ENCODE measurements around the gene AP1B1. TPM values are rescaled to one million over a fixed set of nuclear protein-coding genes. Genes with fewer than 3 reads are reported as not detected.

Gene AP1B1
- total RNA-seq, 3 donors from 2014 or later, result 55.7 to 58.7 (median 58.2) TPM

DNA sequence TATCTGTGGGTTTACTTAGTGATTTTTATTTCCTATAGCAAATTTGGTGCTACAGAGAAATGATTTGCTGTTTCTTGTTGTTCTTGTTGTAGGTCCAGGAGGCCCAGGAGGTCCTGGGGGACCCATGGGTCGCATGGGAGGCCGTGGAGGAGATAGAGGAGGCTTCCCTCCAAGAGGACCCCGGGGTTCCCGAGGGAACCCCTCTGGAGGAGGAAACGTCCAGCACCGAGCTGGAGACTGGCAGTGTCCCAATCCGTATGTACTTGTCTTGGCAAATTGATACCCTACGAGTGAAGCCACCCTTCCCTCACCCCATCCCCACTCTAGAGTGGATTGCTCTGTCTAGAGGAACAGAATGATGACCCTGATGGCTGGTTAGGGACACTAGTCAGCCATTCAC, 89.7 kb downstream of the AP1B1 start:
- intact Hi-C loops (cut with DNase I; ENCODE audit: low total_unique reads), result no loop called here
- H3K4me3 ChIP-seq, result no peak overlapping the region
- no peak overlapping the region for H3K27ac ChIP-seq
- DNase-seq (ENCODE audit: low spot score in 2 of 2), result peak in 1 of 2 donors; percentile 2
- H3K9me3 ChIP-seq, result no peaks in the 10 kb centered on the region
- H3K4me1 ChIP-seq, result peaks cover 5 to 7% of the 10 kb centered on the region in 2 donors
- no peaks in the 10 kb centered on the region for H3K27me3 ChIP-seq
- TF ChIP-seq POLR2AphosphoS5 (IDR thresholded peaks at IDR 0.05), result no peak
- TF ChIP-seq, protein P1, sequence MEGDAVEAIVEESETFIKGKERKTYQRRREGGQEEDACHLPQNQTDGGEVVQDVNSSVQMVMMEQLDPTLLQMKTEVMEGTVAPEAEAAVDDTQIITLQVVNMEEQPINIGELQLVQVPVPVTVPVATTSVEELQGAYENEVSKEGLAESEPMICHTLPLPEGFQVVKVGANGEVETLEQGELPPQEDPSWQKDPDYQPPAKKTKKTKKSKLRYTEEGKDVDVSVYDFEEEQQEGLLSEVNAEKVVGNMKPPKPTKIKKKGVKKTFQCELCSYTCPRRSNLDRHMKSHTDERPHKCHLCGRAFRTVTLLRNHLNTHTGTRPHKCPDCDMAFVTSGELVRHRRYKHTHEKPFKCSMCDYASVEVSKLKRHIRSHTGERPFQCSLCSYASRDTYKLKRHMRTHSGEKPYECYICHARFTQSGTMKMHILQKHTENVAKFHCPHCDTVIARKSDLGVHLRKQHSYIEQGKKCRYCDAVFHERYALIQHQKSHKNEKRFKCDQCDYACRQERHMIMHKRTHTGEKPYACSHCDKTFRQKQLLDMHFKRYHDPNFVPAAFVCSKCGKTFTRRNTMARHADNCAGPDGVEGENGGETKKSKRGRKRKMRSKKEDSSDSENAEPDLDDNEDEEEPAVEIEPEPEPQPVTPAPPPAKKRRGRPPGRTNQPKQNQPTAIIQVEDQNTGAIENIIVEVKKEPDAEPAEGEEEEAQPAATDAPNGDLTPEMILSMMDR (IDR thresholded peaks at IDR 0.05), result no peak
- no peak for TF ChIP-seq POLR2A (IDR thresholded peaks at IDR 0.05)
- H3K36me3 ChIP-seq, result peaks cover 28% of the 10 kb centered on the region

DNA sequence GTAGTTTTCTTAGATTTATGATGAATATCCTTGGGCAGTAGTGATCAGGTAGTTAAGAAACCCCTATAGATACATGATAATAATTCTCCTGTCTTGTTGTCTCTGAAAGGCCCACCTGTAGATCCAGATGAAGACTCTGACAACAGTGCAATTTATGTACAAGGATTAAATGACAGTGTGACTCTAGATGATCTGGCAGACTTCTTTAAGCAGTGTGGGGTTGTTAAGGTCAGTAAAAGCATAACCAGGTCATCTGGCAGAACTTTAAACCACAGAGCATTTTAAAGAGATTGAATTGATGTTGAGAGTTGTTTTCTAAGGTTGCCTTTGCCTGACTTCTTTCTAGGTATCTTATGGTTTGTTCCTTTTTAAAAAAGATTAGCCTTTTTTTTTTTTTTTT, 96.0 kb downstream of the AP1B1 start:
- intact Hi-C loops (cut with DNase I; ENCODE audit: low total_unique reads), result no loop called here
- Histone ChIP-seq H3K27me3 (no peaks in the 10 kb centered on the region), H3K4me3 (no peak overlapping the region), H3K4me1 (no peaks in the 10 kb centered on the region), H3K36me3 (peaks cover 12% of the 10 kb centered on the region), H3K27ac (no peak overlapping the region), H3K9me3 (no peaks in the 10 kb centered on the region)
- TF ChIP-seq POLR2A (IDR thresholded peaks at IDR 0.05) (no peak), POLR2AphosphoS5 (IDR thresholded peaks at IDR 0.05) (no peak)
- TF ChIP-seq, protein P1 (IDR thresholded peaks at IDR 0.05), result no peak
- no peak for DNase-seq (ENCODE audit: low spot score in 2 of 2)

DNA sequence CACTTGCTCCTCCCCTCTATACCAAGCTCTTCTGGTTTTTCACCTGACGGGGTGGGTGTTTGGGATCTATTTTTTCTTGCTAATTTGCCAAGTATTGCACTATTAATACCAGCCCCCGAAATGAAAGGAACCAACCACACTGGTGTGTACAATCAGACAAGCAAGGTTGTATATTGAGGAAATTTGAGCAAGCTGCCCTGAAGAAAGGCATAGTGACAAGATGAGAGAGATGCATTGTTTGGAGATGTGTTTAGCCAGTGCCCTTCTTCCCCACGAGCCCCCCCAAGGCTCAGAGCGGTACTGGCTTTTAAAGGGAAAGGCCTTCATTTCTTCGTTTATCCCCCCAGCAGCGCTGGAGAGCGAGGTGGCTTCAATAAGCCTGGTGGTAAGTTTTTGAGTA, 97.2 kb downstream of the AP1B1 start:
- no peaks in the 10 kb centered on the region for H3K27me3 ChIP-seq
- no peak overlapping the region for H3K27ac ChIP-seq
- no peak for DNase-seq (ENCODE audit: low spot score in 2 of 2)
- intact Hi-C loops (cut with DNase I; ENCODE audit: low total_unique reads), result no loop called here
- H3K4me3 ChIP-seq, result no peak overlapping the region
- TF ChIP-seq, protein P1 (IDR thresholded peaks at IDR 0.05), result no peak
- TF ChIP-seq POLR2AphosphoS5 (IDR thresholded peaks at IDR 0.05), result no peak
- TF ChIP-seq POLR2A (IDR thresholded peaks at IDR 0.05), result no peak
- H3K36me3 ChIP-seq, result peaks cover 2% of the 10 kb centered on the region
- H3K4me1 ChIP-seq, result no peaks in the 10 kb centered on the region
- H3K9me3 ChIP-seq, result no peaks in the 10 kb centered on the region

DNA sequence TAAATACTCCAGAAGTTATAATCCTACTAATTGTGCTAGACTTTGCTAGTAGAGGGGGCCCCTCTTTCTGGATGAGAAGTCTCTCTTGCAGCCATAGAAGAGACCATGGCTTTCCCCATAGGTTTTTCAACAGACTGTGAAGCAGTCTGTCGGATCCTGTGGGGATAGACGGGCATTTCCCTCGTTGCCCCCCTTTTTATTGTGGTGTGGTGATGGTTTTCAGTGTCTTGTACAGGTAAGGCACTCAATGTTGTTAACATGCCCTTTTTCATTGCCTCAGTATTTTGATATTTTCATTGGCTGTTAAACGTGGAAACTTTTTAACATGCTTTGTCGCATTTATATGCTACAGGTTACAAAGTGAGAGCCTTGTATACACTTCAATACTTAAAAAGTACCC, 98.3 kb downstream of the AP1B1 start:
- Histone ChIP-seq H3K27me3 (no peaks in the 10 kb centered on the region), H3K4me1 (no peaks in the 10 kb centered on the region), H3K4me3 (no peak overlapping the region), H3K9me3 (no peaks in the 10 kb centered on the region), H3K27ac (no peak overlapping the region), H3K36me3 (no peaks in the 10 kb centered on the region)
- no peak for DNase-seq (ENCODE audit: low spot score in 2 of 2)
- TF ChIP-seq POLR2A (IDR thresholded peaks at IDR 0.05) (no peak), POLR2AphosphoS5 (IDR thresholded peaks at IDR 0.05) (no peak)
- TF ChIP-seq, protein P1 (IDR thresholded peaks at IDR 0.05), result no peak
- intact Hi-C loops (cut with DNase I; ENCODE audit: low total_unique reads), result no loop called here

DNA sequence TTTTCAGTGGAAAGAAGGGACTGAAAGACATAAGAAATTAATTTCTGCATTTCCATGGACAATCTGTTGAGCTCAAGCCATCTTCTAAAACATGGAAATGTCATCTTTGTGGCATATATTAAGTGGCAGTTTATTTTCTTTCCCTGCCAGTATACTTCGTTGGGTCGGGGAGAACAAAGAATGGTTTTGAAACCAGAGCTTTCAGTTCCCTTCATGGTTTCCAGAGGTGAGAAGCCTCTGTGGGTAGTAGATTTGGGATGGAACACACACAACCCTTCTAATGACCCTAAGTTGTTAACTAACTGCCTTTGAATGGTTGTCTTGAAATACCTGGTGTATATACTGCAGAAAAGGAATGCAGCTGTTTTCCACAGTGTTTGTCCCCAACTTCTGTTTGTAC, 99.5 kb downstream of the AP1B1 start:
- no peak for TF ChIP-seq POLR2A (IDR thresholded peaks at IDR 0.05)
- no peak for TF ChIP-seq POLR2AphosphoS5 (IDR thresholded peaks at IDR 0.05)
- TF ChIP-seq, protein P1 (IDR thresholded peaks at IDR 0.05), result no peak
- H3K9me3 ChIP-seq, result no peaks in the 10 kb centered on the region
- DNase-seq (ENCODE audit: low spot score in 2 of 2), result no peak
- H3K4me3 ChIP-seq, result no peak overlapping the region
- H3K36me3 ChIP-seq, result peaks cover 6% of the 10 kb centered on the region
- intact Hi-C loops (cut with DNase I; ENCODE audit: low total_unique reads), result no loop called here
- no peaks in the 10 kb centered on the region for H3K4me1 ChIP-seq
- H3K27me3 ChIP-seq, result no peaks in the 10 kb centered on the region
- H3K27ac ChIP-seq, result no peak overlapping the region

All from breast epithelium (tissue), 4 donors.